H9 (cell line): ENCODE results near the gene ATP2C1. TPM values are rescaled to one million over a fixed set of nuclear protein-coding genes. Genes with fewer than 3 reads are reported as not detected.

ENCODE experiments used
- DNase-seq: peaks from one replicate; pipeline ENCODE4 v3.0.0-alpha.2; 2017
- H2AFZ ChIP-seq: one replicate; pipeline ENCODE4 v1.6.1; 2013; ENCODE audit warnings: mild to moderate bottlenecking, low read length, control low read depth, moderate library complexity
- H2AK5ac ChIP-seq: 2 replicates; pipeline ENCODE4 v1.6.1; 2013; ENCODE audit warnings: low read length, control low read depth, mixed read lengths; ENCODE audit not compliant: insufficient read length
- H2BK120ac ChIP-seq: one replicate; pipeline ENCODE4 v1.6.1; 2013; ENCODE audit warnings: low read depth, mild to moderate bottlenecking, low read length, control low read depth, inconsistent platforms; ENCODE audit not compliant: poor library complexity, severe bottlenecking
- H2BK12ac ChIP-seq: 2 replicates; pipeline ENCODE4 v1.6.1; 2013; ENCODE audit warnings: low read length, control low read depth, mixed read lengths, low read depth; ENCODE audit not compliant: insufficient read length
- H2BK15ac ChIP-seq: 2 replicates; pipeline ENCODE4 v1.6.1; 2013; ENCODE audit warnings: low read depth, low read length, control low read depth
- H2BK20ac ChIP-seq: one replicate; pipeline ENCODE4 v1.6.1; 2013; ENCODE audit warnings: low read depth, mild to moderate bottlenecking, low read length, control low read depth, inconsistent platforms; ENCODE audit not compliant: poor library complexity, severe bottlenecking
- H2BK5ac ChIP-seq: 2 replicates; pipeline ENCODE4 v1.6.1; 2013; ENCODE audit warnings: low read length, control low read depth, mixed read lengths; ENCODE audit not compliant: insufficient read length
- H3K14ac ChIP-seq: 2 replicates; pipeline ENCODE4 v1.6.1; 2013; ENCODE audit warnings: low read length, control low read depth; ENCODE audit not compliant: insufficient read depth
- H3K18ac ChIP-seq: 2 replicates; pipeline ENCODE4 v1.6.1; 2013; ENCODE audit warnings: low read depth, mild to moderate bottlenecking, mixed read lengths, low read length, control low read depth; ENCODE audit not compliant: insufficient read length
- H3K23ac ChIP-seq: 2 replicates; pipeline ENCODE4 v1.6.1; 2013; ENCODE audit warnings: low read length, control low read depth, mixed read lengths, low read depth; ENCODE audit not compliant: insufficient read length
- H3K23me2 ChIP-seq: 2 replicates; pipeline ENCODE4 v1.6.1; 2013; ENCODE audit warnings: low read depth, mild to moderate bottlenecking, mixed read lengths, low read length, control low read depth; ENCODE audit not compliant: insufficient read length, poor library complexity, severe bottlenecking
- H3K27ac ChIP-seq: 2 replicates; pipeline ENCODE4 v1.5.1; 2013; ENCODE audit warnings: low read length, control low read depth, mixed read lengths, low read depth; ENCODE audit not compliant: insufficient read length
- H3K27me3 ChIP-seq: 2 replicates; pipeline ENCODE4 v1.6.1; 2013; ENCODE audit warnings: low read length, control low read depth, inconsistent platforms; ENCODE audit not compliant: insufficient read depth
- H3K4ac ChIP-seq: 2 replicates; pipeline ENCODE4 v1.6.1; 2013; ENCODE audit warnings: low read depth, mild to moderate bottlenecking, control low read depth, inconsistent platforms, low read length, moderate library complexity
- H3K4me1 ChIP-seq: 2 replicates; pipeline ENCODE4 v1.6.1; 2013; ENCODE audit warnings: low read length, control low read depth, inconsistent platforms; ENCODE audit not compliant: insufficient read depth
- H3K4me2 ChIP-seq: 2 replicates; pipeline ENCODE4 v1.6.1; 2013; ENCODE audit warnings: low read length, control low read depth, mixed read lengths; ENCODE audit not compliant: insufficient read length, insufficient read depth
- H3K56ac ChIP-seq: 2 replicates; pipeline ENCODE4 v1.6.1; 2013; ENCODE audit warnings: low read depth, mild to moderate bottlenecking, mixed read lengths, low read length, control low read depth; ENCODE audit not compliant: insufficient read length
- H3K79me1 ChIP-seq: 2 replicates; pipeline ENCODE4 v1.6.1; 2013; ENCODE audit warnings: low read depth, mild to moderate bottlenecking, moderate library complexity, low read length, control low read depth, inconsistent platforms; ENCODE audit not compliant: insufficient read depth, poor library complexity, severe bottlenecking
- H3K79me2 ChIP-seq: 2 replicates; pipeline ENCODE4 v1.6.1; 2013; ENCODE audit warnings: low read length, control low read depth, inconsistent platforms; ENCODE audit not compliant: insufficient read depth
- H3K9ac ChIP-seq: 2 replicates; pipeline ENCODE4 v1.6.1; 2013; ENCODE audit warnings: low read length, control low read depth, mixed read lengths; ENCODE audit not compliant: insufficient read length; ENCODE audit errors: extremely low read depth
- H3K9me3 ChIP-seq: one replicate; pipeline ENCODE4 v1.6.1; 2013; ENCODE audit warnings: low read depth, low read length, inconsistent platforms; ENCODE audit not compliant: control insufficient read depth
- H3T11ph ChIP-seq: one replicate; pipeline ENCODE4 v1.6.1; 2013; ENCODE audit warnings: mild to moderate bottlenecking, low read length, control low read depth, inconsistent platforms
- H4K20me1 ChIP-seq: one replicate; pipeline ENCODE4 v1.6.1; 2013; ENCODE audit not compliant: control insufficient read depth, insufficient read length, insufficient read depth
- H4K5ac ChIP-seq: 2 replicates; pipeline ENCODE4 v1.6.1; 2013; ENCODE audit warnings: low read depth, mild to moderate bottlenecking, mixed read lengths, low read length, control low read depth; ENCODE audit not compliant: insufficient read length
- H4K8ac ChIP-seq: replicated peaks from 2 replicates; pipeline ENCODE4 v1.6.1; 2013; ENCODE audit warnings: low read length, control low read depth, mixed read lengths, low read depth; ENCODE audit not compliant: insufficient read length
- H4K91ac ChIP-seq: 2 replicates; pipeline ENCODE4 v1.6.1; 2013; ENCODE audit warnings: low read depth, mild to moderate bottlenecking, moderate library complexity, mixed read lengths, low read length, control low read depth; ENCODE audit not compliant: insufficient read length
- H3K27ac Mint-ChIP-seq, 3 experiments: 2 replicates in 2 of 3; 3 replicates in 1 of 3; pipeline ENCODE4 v1.8.0; 2020 to 2021; ENCODE audit warnings: mixed read lengths in 3 of 3, mild to moderate bottlenecking in 1 of 3, moderate library complexity in 1 of 3
- H3K27me3 Mint-ChIP-seq: 2 replicates; pipeline ENCODE4 v1.8.0; 2021; ENCODE audit warnings: low read depth, mild to moderate bottlenecking, moderate library complexity, mixed read lengths
- H3K36me3 Mint-ChIP-seq, 3 experiments: 2 replicates in 2 of 3; 3 replicates in 1 of 3; pipeline ENCODE4 v1.8.0; 2020 to 2021; ENCODE audit warnings: low read depth in 3 of 3, mixed read lengths in 3 of 3; ENCODE audit not compliant: insufficient read depth in 1 of 3
- H3K4me1 Mint-ChIP-seq, 2 experiments: 2 replicates each; pipeline ENCODE4 v1.8.0; 2020; ENCODE audit warnings: mixed read lengths in 2 of 2
- H3K4me3 Mint-ChIP-seq, 2 experiments: 2 replicates in 1 of 2; 3 replicates in 1 of 2; pipeline ENCODE4 v1.8.0; 2020 to 2021; ENCODE audit warnings: mild to moderate bottlenecking in 2 of 2, mixed read lengths in 2 of 2, moderate library complexity in 1 of 2
- H3K9me3 Mint-ChIP-seq, 2 experiments: 2 replicates in 1 of 2; 3 replicates in 1 of 2; pipeline ENCODE4 v1.8.0; 2020; ENCODE audit warnings: mild to moderate bottlenecking in 2 of 2, mixed read lengths in 2 of 2, moderate library complexity in 1 of 2
- WGBS: extraction: QIAGEN DNeasy Blood & Tissue Kit; methylation state at CpG from one replicate; pipeline ENCODE4 v1.1.7; 2013; ENCODE audit warnings: missing lambda C conversion rate, low lambda C conversion rate, mixed read lengths; ENCODE audit not compliant: insufficient read length; ENCODE audit errors: extremely low coverage; 5-methylcytosine and 5-hydroxymethylcytosine counted together
- total RNA-seq: library from RNA; stranded (reverse); gene quantifications from 2 replicates; pipeline ENCODE4 v1.2.1, GENCODE V29; 2021
- TF ChIP-seq, protein P1 (sequence below): fragments of 200-600 bp; sonication (generic); conservative IDR thresholded peaks from 3 replicates; pipeline ENCODE4 v1.8.0; 2021; ENCODE audit warnings: antibody characterized with exemption, mild to moderate bottlenecking

Gene ATP2C1
- total RNA-seq, 1 experiment from 2014 or later: 65.5 TPM

DNA sequence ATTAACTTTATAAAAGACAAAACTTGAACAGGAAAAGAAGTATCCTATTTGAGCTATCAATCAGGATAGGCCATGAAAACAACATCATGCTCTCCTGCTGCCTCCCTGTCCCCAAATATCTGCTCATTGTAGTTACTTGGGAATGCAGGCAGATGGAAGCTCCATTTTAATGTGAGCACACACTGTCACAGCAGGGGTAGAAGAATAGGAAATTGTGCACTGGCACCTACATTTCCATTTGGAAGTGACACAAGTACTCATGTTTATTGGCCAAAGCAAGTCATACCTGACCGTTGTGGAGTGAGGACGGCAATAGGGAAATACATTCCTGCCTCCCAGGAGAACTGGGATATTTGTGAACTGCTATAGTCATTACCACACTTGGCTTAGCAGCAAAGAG lies 80.3 kb downstream of the ATP2C1 start:
- H3K23ac ChIP-seq: no peak overlapping the region
- no peaks in the 10 kb centered on the region for H3K9me3 ChIP-seq
- Mint-ChIP-seq H3K36me3 (peaks cover 25 to 33% (median 27%) of the 10 kb centered on the region in 3 experiments), H3K27ac (no peak overlapping the region), H3K4me3 (no peak overlapping the region), H3K27me3 (no peaks in the 10 kb centered on the region), H3K9me3 (no peaks in the 10 kb centered on the region), H3K4me1 (peaks cover 13 to 28% of the 10 kb centered on the region in 2 experiments)
- no peak overlapping the region for H2BK12ac ChIP-seq
- no peak overlapping the region for H3K4me2 ChIP-seq
- H2BK15ac ChIP-seq: no peak overlapping the region
- no peak overlapping the region for H2BK120ac ChIP-seq
- H4K8ac ChIP-seq: no peak overlapping the region
- H3K79me2 ChIP-seq: no peaks in the 10 kb centered on the region
- no peak overlapping the region for H2AFZ ChIP-seq
- H3K14ac ChIP-seq: no peak overlapping the region
- H3K27me3 ChIP-seq: no peaks in the 10 kb centered on the region
- no peak overlapping the region for H4K91ac ChIP-seq
- no peak overlapping the region for H2AK5ac ChIP-seq
- H3K23me2 ChIP-seq: no peaks in the 10 kb centered on the region
- no peak overlapping the region for H3K18ac ChIP-seq
- no peaks in the 10 kb centered on the region for H3K79me1 ChIP-seq
- no peaks in the 10 kb centered on the region for H4K20me1 ChIP-seq
- peaks cover 4% of the 10 kb centered on the region; the same call in 1 of the 2 replicates for H3K4me1 ChIP-seq
- no CpG with 5 or more reads among the region's 2 CpGs for WGBS
- H2BK20ac ChIP-seq: no peak overlapping the region
- H3K9ac ChIP-seq: no peak overlapping the region
- H4K5ac ChIP-seq: no peak overlapping the region
- TF ChIP-seq, protein P1, sequence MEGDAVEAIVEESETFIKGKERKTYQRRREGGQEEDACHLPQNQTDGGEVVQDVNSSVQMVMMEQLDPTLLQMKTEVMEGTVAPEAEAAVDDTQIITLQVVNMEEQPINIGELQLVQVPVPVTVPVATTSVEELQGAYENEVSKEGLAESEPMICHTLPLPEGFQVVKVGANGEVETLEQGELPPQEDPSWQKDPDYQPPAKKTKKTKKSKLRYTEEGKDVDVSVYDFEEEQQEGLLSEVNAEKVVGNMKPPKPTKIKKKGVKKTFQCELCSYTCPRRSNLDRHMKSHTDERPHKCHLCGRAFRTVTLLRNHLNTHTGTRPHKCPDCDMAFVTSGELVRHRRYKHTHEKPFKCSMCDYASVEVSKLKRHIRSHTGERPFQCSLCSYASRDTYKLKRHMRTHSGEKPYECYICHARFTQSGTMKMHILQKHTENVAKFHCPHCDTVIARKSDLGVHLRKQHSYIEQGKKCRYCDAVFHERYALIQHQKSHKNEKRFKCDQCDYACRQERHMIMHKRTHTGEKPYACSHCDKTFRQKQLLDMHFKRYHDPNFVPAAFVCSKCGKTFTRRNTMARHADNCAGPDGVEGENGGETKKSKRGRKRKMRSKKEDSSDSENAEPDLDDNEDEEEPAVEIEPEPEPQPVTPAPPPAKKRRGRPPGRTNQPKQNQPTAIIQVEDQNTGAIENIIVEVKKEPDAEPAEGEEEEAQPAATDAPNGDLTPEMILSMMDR: no peak
- no peak overlapping the region for H3K56ac ChIP-seq
- no peak overlapping the region for H2BK5ac ChIP-seq
- no peak overlapping the region for H3K4ac ChIP-seq
- no peak for DNase-seq
- no peak overlapping the region for H3K27ac ChIP-seq
- H3T11ph ChIP-seq: no peak overlapping the region
